MCF 10A (cell line): Measurements from ENCODE around the gene PPM1E. TPM values are rescaled to one million over a fixed set of nuclear protein-coding genes. Genes with fewer than 3 reads are reported as not detected.

Source experiments
- Bru-seq: library from RNA; stranded (reverse); fragments of 400-500 nt; gene quantifications from one replicate; lab custom pipeline; 2021; lab: Mats Ljungman, UMichigan
- BruChase-seq, 2 experiments: library from RNA; stranded (reverse); fragments of 400-500 nt; gene quantifications; one replicate each; lab custom pipeline; 2021; lab: Mats Ljungman, UMichigan
- BruUV-seq: library from RNA; stranded (reverse); fragments of 400-500 nt; replicated peaks from 2 replicates; lab custom pipeline; 2021; lab: Mats Ljungman, UMichigan
- CTCF ChIA-PET: fragments of 300-600 bp; sonication (Branson Sonifier 250); formaldehyde crosslinking; extraction: SDS; loops from one replicate; lab custom pipeline; 2021; ENCODE audit warnings: antibody characterized with exemption, inconsistent platforms; lab: Yijun Ruan, JAX
- POLR2A ChIA-PET: fragments of 300-600, 350-650 bp; sonication (Branson Sonifier 250); formaldehyde crosslinking; extraction: SDS; loops from one replicate; lab custom pipeline; 2020; ENCODE audit warnings: antibody characterized with exemption, inconsistent platforms; lab: Yijun Ruan, JAX
- DNase-seq: peaks from one replicate; pipeline ENCODE4 v3.0.0-alpha.2; 2018; ENCODE audit not compliant: unreplicated experiment
- H3K27ac Mint-ChIP-seq: one replicate; pipeline ENCODE4 v1.8.0; 2022; ENCODE audit warnings: mild to moderate bottlenecking, low read depth, mixed read lengths; ENCODE audit not compliant: unreplicated experiment
- H3K27me3 Mint-ChIP-seq: one replicate; pipeline ENCODE4 v1.8.0; 2022; ENCODE audit warnings: mixed read lengths; ENCODE audit not compliant: insufficient read depth, unreplicated experiment
- H3K36me3 Mint-ChIP-seq: one replicate; pipeline ENCODE4 v1.8.0; 2022; ENCODE audit warnings: mild to moderate bottlenecking, moderate library complexity, mixed read lengths; ENCODE audit not compliant: insufficient read depth, unreplicated experiment
- H3K4me1 Mint-ChIP-seq: one replicate; pipeline ENCODE4 v1.8.0; 2022; ENCODE audit warnings: mixed read lengths; ENCODE audit not compliant: insufficient read depth, unreplicated experiment
- H3K4me3 Mint-ChIP-seq: one replicate; pipeline ENCODE4 v1.8.0; 2022; ENCODE audit warnings: mild to moderate bottlenecking, moderate library complexity, mixed read lengths; ENCODE audit not compliant: unreplicated experiment
- H3K9me3 Mint-ChIP-seq: one replicate; pipeline ENCODE4 v1.8.0; 2022; ENCODE audit warnings: mixed read lengths; ENCODE audit not compliant: unreplicated experiment
- intact Hi-C: fragments of 100-400 bp; cut with micrococcal nuclease; formaldehyde crosslinking; loops from 2 replicates; pipeline ENCODE4 v1.14.1; 2022
- long read RNA-seq: library from polyadenylated mRNA; stranded (forward); transcript quantifications from one replicate; pipeline ENCODE4 v2.0.0, GENCODE V29; 2022
- total RNA-seq: library from RNA; stranded (reverse); gene quantifications from 2 replicates; pipeline ENCODE4 v1.2.3, GENCODE V29; 2022
- TF ChIP-seq, protein P1 (sequence below): fragments of 200-600 bp; IDR thresholded peaks from one replicate; pipeline ENCODE4 v1.8.0; 2022; ENCODE audit warnings: antibody characterized with exemption, mild to moderate bottlenecking; ENCODE audit not compliant: unreplicated experiment

Gene PPM1E
- total RNA-seq (0.54 and 0.65 TPM in 2 replicates), Bru-seq, nascent RNA (percentile 32 among the genes with signal in this experiment), BruChase-seq, experiment 1, labeled RNA remaining after a 6-hour chase (percentile 44 among the genes with signal in this experiment), BruChase-seq, experiment 2, labeled RNA remaining after a 2-hour chase (percentile 34 among the genes with signal in this experiment)
- long read RNA-seq, result 0 reads

DNA sequence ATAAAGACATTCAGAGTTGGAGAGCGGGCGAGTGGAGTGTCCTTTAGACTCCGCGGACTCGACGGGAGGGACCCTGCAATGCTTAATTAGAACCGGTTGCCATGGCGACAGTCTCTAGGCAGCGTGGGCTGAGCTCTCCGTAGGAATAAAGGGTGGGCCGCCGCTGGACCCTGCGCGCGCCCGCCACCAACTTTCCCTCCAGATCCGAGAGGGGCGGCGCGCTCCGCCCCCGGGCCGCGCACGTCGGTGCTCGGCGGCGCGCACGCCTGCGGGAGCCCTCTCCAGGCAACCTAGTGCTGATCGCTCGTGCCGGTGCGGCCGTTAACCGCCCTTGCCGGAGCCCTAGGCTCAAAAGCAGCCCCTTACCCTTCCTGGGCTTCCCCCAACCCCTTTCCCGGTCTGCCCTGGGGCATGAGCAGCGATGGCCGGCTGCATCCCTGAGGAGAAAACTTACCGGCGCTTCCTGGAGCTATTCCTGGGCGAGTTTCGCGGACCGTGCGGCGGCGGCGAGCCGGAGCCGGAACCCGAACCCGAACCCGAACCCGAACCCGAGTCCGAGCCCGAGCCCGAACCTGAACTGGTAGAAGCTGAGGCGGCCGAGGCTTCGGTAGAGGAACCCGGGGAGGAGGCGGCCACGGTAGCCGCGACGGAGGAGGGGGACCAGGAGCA lies at the start of gene PPM1E:
TSS of gene PPM1E (plus strand) at position 278 of the 669 bp plus-strand sequence.
- Mint-ChIP-seq H3K27ac (peak within 1 kb of the TSS; percentile 28), H3K4me3 (peak within 1 kb of the TSS; percentile 80), H3K27me3 (peaks cover 45% of the 10 kb centered on the region), H3K36me3 (no peaks in the 10 kb centered on the region), H3K9me3 (no peaks in the 10 kb centered on the region), H3K4me1 (peaks cover 7% of the 10 kb centered on the region)
- TF ChIP-seq, protein P1, sequence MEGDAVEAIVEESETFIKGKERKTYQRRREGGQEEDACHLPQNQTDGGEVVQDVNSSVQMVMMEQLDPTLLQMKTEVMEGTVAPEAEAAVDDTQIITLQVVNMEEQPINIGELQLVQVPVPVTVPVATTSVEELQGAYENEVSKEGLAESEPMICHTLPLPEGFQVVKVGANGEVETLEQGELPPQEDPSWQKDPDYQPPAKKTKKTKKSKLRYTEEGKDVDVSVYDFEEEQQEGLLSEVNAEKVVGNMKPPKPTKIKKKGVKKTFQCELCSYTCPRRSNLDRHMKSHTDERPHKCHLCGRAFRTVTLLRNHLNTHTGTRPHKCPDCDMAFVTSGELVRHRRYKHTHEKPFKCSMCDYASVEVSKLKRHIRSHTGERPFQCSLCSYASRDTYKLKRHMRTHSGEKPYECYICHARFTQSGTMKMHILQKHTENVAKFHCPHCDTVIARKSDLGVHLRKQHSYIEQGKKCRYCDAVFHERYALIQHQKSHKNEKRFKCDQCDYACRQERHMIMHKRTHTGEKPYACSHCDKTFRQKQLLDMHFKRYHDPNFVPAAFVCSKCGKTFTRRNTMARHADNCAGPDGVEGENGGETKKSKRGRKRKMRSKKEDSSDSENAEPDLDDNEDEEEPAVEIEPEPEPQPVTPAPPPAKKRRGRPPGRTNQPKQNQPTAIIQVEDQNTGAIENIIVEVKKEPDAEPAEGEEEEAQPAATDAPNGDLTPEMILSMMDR, result no peak
- peak; percentile 13 for DNase-seq
- no TSS peak for BruUV-seq
- ChIA-PET CTCF (interaction anchor here (0.6 to 1.0 kb wide), 2 partner anchors 11 to 236 kb away, joined by 3 to 4 read pairs; no protein-coding TSS in a partner anchor), POLR2A (interaction anchor here (0.6 to 1.9 kb wide), 5 partner anchors 8 to 124 kb away, joined by 3 to 6 read pairs (median 4); no protein-coding TSS in a partner anchor)
- intact Hi-C loops, result no loop called here

DNA sequence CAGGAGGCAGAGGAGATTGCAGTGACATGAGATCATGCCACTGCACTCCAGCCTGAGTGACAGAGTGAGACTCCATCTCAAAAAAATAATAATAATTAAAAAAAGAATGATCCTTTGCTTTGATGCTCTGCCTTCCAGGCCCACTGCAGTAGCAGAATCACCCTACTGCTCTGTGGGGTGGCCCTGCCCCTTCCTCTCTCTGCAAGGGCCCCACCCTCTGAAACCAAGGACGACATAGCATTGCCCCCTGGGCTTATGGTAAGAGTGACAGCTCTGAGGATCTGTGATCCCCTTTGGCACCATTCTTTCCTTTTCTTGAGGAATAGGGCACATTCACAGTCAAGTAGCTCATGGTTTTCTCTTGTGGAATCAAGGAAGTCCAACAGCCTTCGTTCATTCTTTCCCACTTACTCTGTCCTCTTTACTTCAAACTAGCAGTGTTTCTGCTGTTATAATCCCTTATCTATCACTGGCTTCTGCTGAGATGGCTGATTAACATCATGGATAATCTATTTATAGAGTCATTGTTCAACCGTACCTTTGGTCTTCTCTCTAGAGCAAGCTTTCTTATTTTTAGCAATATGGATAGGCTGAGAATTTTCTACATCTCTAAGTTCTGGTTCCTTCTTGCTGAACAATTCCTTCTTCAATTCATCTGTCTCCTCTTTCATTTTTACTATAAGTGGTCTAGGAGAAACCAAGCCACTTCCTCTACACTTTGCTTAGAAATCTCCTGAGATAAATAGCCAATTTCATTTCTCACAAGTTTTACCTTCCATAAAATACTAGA lies 49.1 kb upstream of the PPM1E start:
- intact Hi-C loops, result no loop called here
- ChIA-PET POLR2A (interaction anchor here (0.7 kb wide), 1 partner anchor 76 kb away, joined by 3 read pairs; no protein-coding TSS in a partner anchor), CTCF (interaction anchor here (0.6 to 0.9 kb wide), 2 partner anchors 28 to 303 kb away, joined by 3 to 4 read pairs; no protein-coding TSS in a partner anchor)
- DNase-seq, result no peak
- Mint-ChIP-seq H3K36me3 (peaks cover 63% of the 10 kb centered on the region), H3K4me3 (no peak overlapping the region), H3K27me3 (no peaks in the 10 kb centered on the region), H3K4me1 (no peaks in the 10 kb centered on the region), H3K9me3 (no peaks in the 10 kb centered on the region), H3K27ac (peak overlapping the region; percentile 53)
- TF ChIP-seq, protein P1, result no peak
- no TSS peak for BruUV-seq

DNA sequence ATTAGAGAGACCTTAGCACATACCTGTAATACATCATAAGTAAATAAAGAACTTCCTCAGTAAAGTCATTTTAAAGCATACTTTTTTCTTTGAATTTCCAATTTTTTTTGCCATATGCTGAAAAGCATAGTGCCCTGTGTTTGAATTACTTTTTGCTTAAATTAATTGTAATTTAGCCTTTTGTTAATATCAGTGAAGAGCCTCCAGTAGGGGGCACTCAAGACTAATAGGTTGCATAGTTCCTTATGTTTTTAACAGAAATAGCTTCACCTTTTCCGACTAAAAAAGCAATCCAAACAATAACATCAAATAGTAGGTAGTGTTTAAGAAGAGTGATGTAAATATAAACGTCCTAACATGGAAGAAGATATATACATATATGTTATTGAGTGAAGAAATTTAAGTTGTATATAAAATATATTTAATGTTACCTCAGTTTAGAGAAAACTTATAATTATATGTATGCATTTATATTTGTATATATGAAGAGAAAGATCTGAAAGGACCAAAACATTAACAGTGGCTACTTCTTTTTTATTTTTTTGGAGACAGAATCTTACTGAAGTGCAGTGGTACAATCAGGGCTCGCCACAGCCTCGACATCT lies 44.6 kb upstream of the PPM1E start:
- no peaks in the 10 kb centered on the region for H3K4me1 Mint-ChIP-seq
- H3K4me3 Mint-ChIP-seq, result no peak overlapping the region
- no peaks in the 10 kb centered on the region for H3K27me3 Mint-ChIP-seq
- H3K36me3 Mint-ChIP-seq, result peaks cover 64% of the 10 kb centered on the region
- BruUV-seq, result no TSS peak
- no peaks in the 10 kb centered on the region for H3K9me3 Mint-ChIP-seq
- CTCF ChIA-PET, result interaction anchor here (0.5 to 5.8 kb wide), 17 partner anchors 11 to 588 kb away, joined by 3 to 73 read pairs (median 4); no protein-coding TSS in a partner anchor
- POLR2A ChIA-PET, result interaction anchor here (0.6 to 2.1 kb wide), 8 partner anchors 11 to 299 kb away, joined by 3 to 19 read pairs (median 3); no protein-coding TSS in a partner anchor
- DNase-seq, result peak; percentile 72
- no peak overlapping the region for H3K27ac Mint-ChIP-seq
- intact Hi-C loops, result loop anchor here (1.0 to 5.0 kb wide), 3 partner anchors 134 to 294 kb away; no protein-coding TSS in a partner anchor
- TF ChIP-seq, protein P1, result peak; percentile 78
